H1 (cell line): ENCODE measurements around the gene ADGRL3. TPM values are rescaled to one million over a fixed set of nuclear protein-coding genes. Genes with fewer than 3 reads are reported as not detected.

ENCODE experiments used
- CTCF ChIA-PET: fragments of 300-600 bp; sonication (Branson Sonifier 250); formaldehyde crosslinking; loops from one replicate; lab custom pipeline; 2021; ENCODE audit not compliant: partially characterized antibody; lab: Charles Lee
- POLR2A ChIA-PET: fragments of 300-600 bp; sonication (Branson Sonifier 250); formaldehyde crosslinking; loops from one replicate; lab custom pipeline; 2021; ENCODE audit warnings: inconsistent platforms; ENCODE audit not compliant: partially characterized antibody; lab: Charles Lee
- DNase-seq, 2 experiments: peaks; one replicate each; pipeline versions ENCODE4 v3.0.0 to v3.0.0-alpha.2; 2010 to 2022; ENCODE audit warnings: low spot score in 2 of 2, low read depth in 1 of 2, mixed read lengths in 1 of 2
- FAIRE-seq: peaks from 2 replicates; lab custom pipeline; 2011; peaks lifted over from hg19 to GRCh38; lab: Jason Lieb, UNC
- H2AFZ ChIP-seq: 2 replicates; pipeline ENCODE4 v1.8.1; 2012; ENCODE audit warnings: low read length, inconsistent platforms
- H2AK5ac ChIP-seq: 2 replicates; pipeline ENCODE4 v1.6.1; 2013; ENCODE audit warnings: low read depth, low read length
- H2BK120ac ChIP-seq: replicated peaks from 2 replicates; pipeline ENCODE3; 2013; ENCODE audit warnings: low read depth, low read length, inconsistent platforms
- H2BK12ac ChIP-seq: 2 replicates; pipeline ENCODE4 v1.6.1; 2013; ENCODE audit warnings: low read depth, low read length
- H2BK15ac ChIP-seq: 2 replicates; pipeline ENCODE4 v1.6.1; 2013; ENCODE audit warnings: low read length
- H2BK20ac ChIP-seq: 2 replicates; pipeline ENCODE4 v1.6.1; 2013; ENCODE audit warnings: low read length
- H2BK5ac ChIP-seq: 2 replicates; pipeline ENCODE4 v1.6.1; 2013; ENCODE audit warnings: low read depth, low read length
- H3K14ac ChIP-seq: 2 replicates; pipeline ENCODE4 v1.6.1; 2013; ENCODE audit warnings: inconsistent platforms; ENCODE audit not compliant: insufficient read length
- H3K18ac ChIP-seq: 2 replicates; pipeline ENCODE4 v1.6.1; 2013; ENCODE audit warnings: low read length; ENCODE audit errors: extremely low read depth
- H3K23ac ChIP-seq: 2 replicates; pipeline ENCODE4 v1.6.1; 2013; ENCODE audit warnings: inconsistent platforms; ENCODE audit not compliant: insufficient read length
- H3K23me2 ChIP-seq: 2 replicates; pipeline ENCODE4 v1.6.1; 2013; ENCODE audit warnings: low read depth, low read length
- H3K27ac ChIP-seq: 2 replicates; pipeline ENCODE4 v1.6.1; 2011; ENCODE audit warnings: low read depth, low read length, inconsistent platforms
- H3K27me3 ChIP-seq, 4 experiments: replicated peaks in 1 of 4; 1 replicate in 1 of 4; 2 replicates in 3 of 4; pipeline versions ENCODE4 v1.6.1 to v1.8.1; 2011 to 2013; ENCODE audit warnings: low read length in 3 of 4, mild to moderate bottlenecking in 3 of 4, inconsistent platforms in 2 of 4, mixed read lengths in 2 of 4, moderate library complexity in 1 of 4; ENCODE audit not compliant: control insufficient read depth in 3 of 4, insufficient read depth in 3 of 4; ENCODE audit errors: extremely low read depth in 1 of 4
- H3K36me3 ChIP-seq, 4 experiments: 2 replicates each; pipeline versions ENCODE4 v1.6.1 to v1.8.1; 2011 to 2013; ENCODE audit warnings: mild to moderate bottlenecking in 4 of 4, low read length in 3 of 4, moderate library complexity in 2 of 4, control low read depth in 1 of 4, inconsistent platforms in 1 of 4; ENCODE audit not compliant: insufficient read depth in 4 of 4, control insufficient read depth in 2 of 4
- H3K4ac ChIP-seq: replicated peaks from 2 replicates; pipeline ENCODE3; 2013; ENCODE audit warnings: low read length, low read depth, mixed read lengths, inconsistent platforms; ENCODE audit not compliant: insufficient read length
- H3K4me1 ChIP-seq, 4 experiments: replicated peaks in 1 of 4; 1 replicate in 1 of 4; 2 replicates in 3 of 4; pipeline versions ENCODE4 v1.6.1 to v1.8.1; 2011 to 2013; ENCODE audit warnings: low read length in 3 of 4, inconsistent platforms in 2 of 4, mixed read lengths in 1 of 4; ENCODE audit not compliant: insufficient read depth in 4 of 4, control insufficient read depth in 3 of 4
- H3K4me2 ChIP-seq, 2 experiments: 2 replicates each; pipeline versions ENCODE4 v1.6.1 to v1.8.1; 2011 to 2013; ENCODE audit warnings: low read depth in 2 of 2, low read length in 2 of 2, control low read depth in 1 of 2, inconsistent platforms in 1 of 2, mild to moderate bottlenecking in 1 of 2; ENCODE audit not compliant: insufficient read depth in 1 of 2
- H3K4me3 ChIP-seq, 4 experiments: fragments of 200-600, 300-600 bp in 1 of 4; sonication (generic), shearing (Covaris generic), sonication (Bioruptor Twin) in 1 of 4; 2 replicates each; pipeline versions ENCODE4 v1.5.1 to v1.8.1; 2011 to 2016; ENCODE audit warnings: low read length in 4 of 4, low read depth in 3 of 4, control low read depth in 2 of 4, inconsistent platforms in 2 of 4, mild to moderate bottlenecking in 2 of 4, mixed read lengths in 1 of 4, moderate library complexity in 1 of 4; ENCODE audit not compliant: insufficient read depth in 2 of 4; ENCODE audit errors: extremely low read depth in 1 of 4
- H3K56ac ChIP-seq: replicated peaks from 2 replicates; pipeline ENCODE3; 2013; ENCODE audit warnings: low read depth, mild to moderate bottlenecking, mixed read lengths, low read length, inconsistent platforms; ENCODE audit not compliant: insufficient read length
- H3K79me1 ChIP-seq: 2 replicates; pipeline ENCODE4 v1.6.1; 2013; ENCODE audit warnings: low read depth, low read length, control low read depth
- H3K79me2 ChIP-seq, 2 experiments: 2 replicates each; pipeline versions ENCODE4 v1.6.1 to v1.8.1; 2012 to 2013; ENCODE audit warnings: low read length in 2 of 2, mild to moderate bottlenecking in 2 of 2, inconsistent platforms in 1 of 2; ENCODE audit not compliant: insufficient read depth in 2 of 2, control insufficient read depth in 1 of 2
- H3K9ac ChIP-seq, 4 experiments: replicated peaks in 1 of 4; 1 replicate in 1 of 4; 2 replicates in 3 of 4; pipeline versions ENCODE4 v1.6.1 to v1.8.1; 2011 to 2013; ENCODE audit warnings: low read depth in 3 of 4, low read length in 3 of 4, control low read depth in 2 of 4, mild to moderate bottlenecking in 2 of 4, moderate library complexity in 2 of 4, inconsistent platforms in 1 of 4; ENCODE audit errors: extremely low read depth in 1 of 4
- H3K9me3 ChIP-seq, 2 experiments: 2 replicates each; pipeline versions ENCODE4 v1.6.1 to v1.8.1; 2012 to 2013; ENCODE audit warnings: mild to moderate bottlenecking in 2 of 2, moderate library complexity in 2 of 2, control low read depth in 1 of 2, inconsistent platforms in 1 of 2, low read depth in 1 of 2, low read length in 1 of 2, mixed read lengths in 1 of 2; ENCODE audit not compliant: insufficient read depth in 2 of 2
- H4K20me1 ChIP-seq, 2 experiments: replicated peaks in 1 of 2; 2 replicates each; pipeline versions ENCODE3 to v1.8.1; 2011 to 2013; ENCODE audit warnings: inconsistent platforms in 2 of 2, low read length in 2 of 2, mild to moderate bottlenecking in 1 of 2; ENCODE audit not compliant: insufficient read depth in 2 of 2, control insufficient read depth in 1 of 2
- H4K5ac ChIP-seq: 2 replicates; pipeline ENCODE4 v1.6.1; 2013; ENCODE audit warnings: low read length, low read depth, mixed read lengths, inconsistent platforms; ENCODE audit not compliant: insufficient read length
- H4K8ac ChIP-seq: 2 replicates; pipeline ENCODE4 v1.8.0; 2013; ENCODE audit warnings: mild to moderate bottlenecking, moderate library complexity, low read length, inconsistent platforms; ENCODE audit not compliant: insufficient read depth; ENCODE audit errors: extremely low read depth
- H4K91ac ChIP-seq: replicated peaks from 2 replicates; pipeline ENCODE3; 2013; ENCODE audit warnings: low read length, mixed read lengths, inconsistent platforms; ENCODE audit not compliant: insufficient read length
- BACH1 ChIP-seq: IDR thresholded peaks from 2 replicates; pipeline ENCODE4 v1.6.1; 2012; ENCODE audit warnings: low read length, improper control_type of control experiment
- MAX ChIP-seq: IDR thresholded peaks from 2 replicates; pipeline ENCODE4 v1.6.1; 2012; ENCODE audit warnings: inconsistent platforms
- NANOG ChIP-seq: IDR thresholded peaks from 2 replicates; pipeline ENCODE4 v1.6.1; 2011; ENCODE audit warnings: low read length, low read depth, mild to moderate bottlenecking, inconsistent platforms; ENCODE audit not compliant: insufficient read depth, poor library complexity, severe bottlenecking
- POLR2A ChIP-seq, 2 experiments: IDR thresholded peaks; 1 replicate in 1 of 2; 2 replicates in 1 of 2; pipeline ENCODE4 v1.6.1; 2011; ENCODE audit warnings: low read depth in 2 of 2, low read length in 2 of 2, mild to moderate bottlenecking in 2 of 2; ENCODE audit errors: control extremely low read depth in 1 of 2
- RBBP5 ChIP-seq: IDR thresholded peaks from 2 replicates; pipeline ENCODE4 v1.7.1; 2012; ENCODE audit warnings: low read depth, mild to moderate bottlenecking, inconsistent platforms, low read length, moderate library complexity, borderline replicate concordance
- polyA plus RNA-seq, 7 experiments: library from polyadenylated mRNA; depleted of rRNA in 3 of 7; stranded (reverse) in 5 of 7; unstranded in 2 of 7; fragments of >200 nt in 5 of 7; fragments of 200-250 nt in 2 of 7; gene quantifications; 1 replicate in 5 of 7; 2 replicates in 1 of 7; 4 replicates in 1 of 7; pipeline versions ENCODE4 v1.2.1 to v1.2.3, GENCODE V29; 2011 to 2013; ENCODE audit warnings: missing spikeins in 2 of 7, mixed read lengths in 2 of 7
- total RNA-seq: library from RNA; stranded (reverse); fragmentation: NEBNext Ultra II Directional; extraction: Animal tissue kit (Norgen Biotek cat#: 25700); gene quantifications from 2 replicates; pipeline ENCODE4 v1.2.1, GENCODE V29; 2021

The ADGRL3 gene
- total and polyA plus RNA-seq, 2 of the 8 experiments (the other 6 are each of a cell fraction or from before 2014, with no cell fraction given) = 6.6 to 13.0 TPM

DNA sequence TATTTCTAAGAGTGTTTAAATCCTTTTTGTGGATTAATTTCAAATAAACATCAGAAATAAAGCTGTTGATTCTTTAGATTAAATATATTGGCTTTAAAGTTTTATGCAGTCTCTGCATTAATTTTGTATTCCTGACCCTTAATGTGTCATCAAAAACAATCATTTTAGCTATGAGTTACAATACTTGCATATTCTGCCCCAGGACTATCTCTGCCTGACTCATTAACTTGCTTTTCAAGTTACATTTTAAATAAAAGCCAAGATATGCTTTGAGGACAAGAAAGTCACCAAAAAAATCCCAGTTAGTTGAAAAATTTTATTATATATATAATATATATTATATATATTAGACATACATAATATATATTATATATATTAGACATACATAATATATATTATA is 208.7 kb downstream of the ADGRL3 start:
- no peak overlapping the region for H2BK5ac ChIP-seq
- H2AK5ac ChIP-seq = no peak overlapping the region
- no peak overlapping the region for H3K9ac ChIP-seq
- H3K4me2 ChIP-seq = no peak overlapping the region
- no peak overlapping the region for H4K91ac ChIP-seq
- no peak overlapping the region for H3K4ac ChIP-seq
- H3K4me1 ChIP-seq = peaks cover 0 to 7% (median 0%) of the 10 kb centered on the region in 4 experiments; a peak in 1 of 7 replicates
- no peak overlapping the region for H3K27ac ChIP-seq
- H3K23me2 ChIP-seq = no peaks in the 10 kb centered on the region
- no peaks in the 10 kb centered on the region for H4K20me1 ChIP-seq
- no peak overlapping the region for H2BK12ac ChIP-seq
- no peaks in the 10 kb centered on the region for H3K79me2 ChIP-seq
- no peak overlapping the region for H2AFZ ChIP-seq
- no peaks in the 10 kb centered on the region for H3K79me1 ChIP-seq
- CTCF ChIA-PET = interaction anchor here (0.5 to 1.3 kb wide), 2 partner anchors 24 to 46 kb away, joined by 3 read pairs; no protein-coding TSS in a partner anchor
- no peak overlapping the region for H3K18ac ChIP-seq
- POLR2A ChIA-PET = no interaction called here
- H2BK15ac ChIP-seq = no peak overlapping the region
- no peak overlapping the region for H2BK120ac ChIP-seq
- H4K8ac ChIP-seq = no peak overlapping the region
- H3K14ac ChIP-seq = no peak overlapping the region
- H3K9me3 ChIP-seq = no peaks in the 10 kb centered on the region
- H2BK20ac ChIP-seq = no peak overlapping the region
- FAIRE-seq (no peak), DNase-seq (no peak)
- H4K5ac ChIP-seq = no peak overlapping the region
- H3K23ac ChIP-seq = no peak overlapping the region
- H3K27me3 ChIP-seq = no peaks in the 10 kb centered on the region
- no peaks in the 10 kb centered on the region for H3K36me3 ChIP-seq
- H3K56ac ChIP-seq = no peak overlapping the region
- H3K4me3 ChIP-seq = no peak overlapping the region
- TF ChIP-seq NANOG = no peak
- no peak for TF ChIP-seq POLR2A (IDR thresholded peaks at IDR 0.05; ENCODE audit: control extremely low read depth in 1 of 2, low read depth in 2 of 2, low read length in 2 of 2)
- no peak for TF ChIP-seq MAX
- no peak for TF ChIP-seq RBBP5
- TF ChIP-seq BACH1 = no peak
